SK-N-MC (cell line): Measurements from ENCODE around the gene FBXL13.
"Not testable (repeated sequence)": the region's sequence is repeated elsewhere in the genome, so short reads cannot be mapped to it uniquely, and the experiment has no call there.

Source experiments
- EZH2 ChIP-seq: fragments of 200-600 bp; sonication (generic); IDR thresholded peaks from one replicate; pipeline ENCODE4 v1.6.1; 2017; ENCODE audit warnings: antibody characterized with exemption
- POLR2AphosphoS5 ChIP-seq: IDR thresholded peaks from 2 replicates; pipeline ENCODE4 v1.6.1; 2012; ENCODE audit warnings: mild to moderate bottlenecking, low read depth, low read length, borderline replicate concordance

GRCh38 chr7:102794567-102794966 lies 280.0 kb downstream of the FBXL13 start:
- TF ChIP-seq POLR2AphosphoS5, EZH2: not testable (repeated sequence)
